Erythroblast (primary cell): ENCODE data around the gene HAGHL.

Experiments used
- GATA1 ChIP-seq: IDR thresholded peaks from 2 replicates; pipeline ENCODE4 v1.6.1; 2011; ENCODE audit warnings: low read depth, mild to moderate bottlenecking, control low read depth, low read length, moderate library complexity
- POLR2A ChIP-seq: IDR thresholded peaks from 2 replicates; pipeline ENCODE4 v1.6.1; 2011; ENCODE audit warnings: mild to moderate bottlenecking, low read length

GRCh38 chr16:717450-718245 lies 9.3 kb upstream of the HAGHL start:
- TF ChIP-seq POLR2A = no peak
- TF ChIP-seq GATA1 = no peak
